ENCODE data around the gene CD44. TPM values are rescaled to one million over a fixed set of nuclear protein-coding genes. Genes with fewer than 3 reads are reported as not detected.

The CD44 gene
- total and polyA plus RNA-seq, 4 donors: 4.1 to 26.9 (median 14.6) TPM

GRCh38 chr11:35155677-35156076, 16.7 kb downstream of the CD44 start:
- no peaks in the 10 kb centered on the region for H3K9me3 ChIP-seq (ENCODE audit: control insufficient read depth in 4 of 4, low read length in 3 of 4)
- no peak overlapping the region for H3K9ac ChIP-seq (ENCODE audit: low read depth in 1 of 2, low read length in 2 of 2)

GRCh38 chr11:35157814-35158700, 19.1 kb downstream of the CD44 start:
- no peak overlapping the region for H3K4me3 ChIP-seq (ENCODE audit: low read depth in 1 of 3, low read length in 3 of 3)
- WGBS: 76% methylated on average over 12 of the region's 12 CpGs
- H3K4me1 ChIP-seq (ENCODE audit: control insufficient read depth in 4 of 4, insufficient read depth in 4 of 4, low read length in 3 of 4): no peaks in the 10 kb centered on the region
- no peaks in the 10 kb centered on the region for H3K9me3 ChIP-seq (ENCODE audit: control insufficient read depth in 4 of 4, low read length in 3 of 4)
- H3K27me3 ChIP-seq (ENCODE audit: control insufficient read depth in 4 of 4, insufficient read depth in 4 of 4, low read length in 3 of 4): no peaks in the 10 kb centered on the region
- DNase-seq (ENCODE audit: low spot score): no peak
- H3K36me3 ChIP-seq (ENCODE audit: control insufficient read depth in 4 of 4, insufficient read depth in 3 of 4, low read depth in 1 of 4, low read length in 3 of 4): no peaks in the 10 kb centered on the region
- no peak overlapping the region for H3K9ac ChIP-seq (ENCODE audit: low read depth in 1 of 2, low read length in 2 of 2)
- peak overlapping the region in 1 of 2 donors; percentile 2 for H3K27ac ChIP-seq (ENCODE audit: low read depth in 1 of 2, low read length in 2 of 2)
- no peak for TF ChIP-seq SP1 (IDR thresholded peaks at IDR 0.05)
- TF ChIP-seq FOXA2 (IDR thresholded peaks at IDR 0.05): no peak
- TF ChIP-seq EGR1 (IDR thresholded peaks at IDR 0.05; ENCODE audit: low read depth in 2 of 2): no peak
- TF ChIP-seq ATF3 (IDR thresholded peaks at IDR 0.05): no peak
- TF ChIP-seq NR2F2 (IDR thresholded peaks at IDR 0.05): no peak
- TF ChIP-seq ZBTB33 (IDR thresholded peaks at IDR 0.05): no peak
- no peak for TF ChIP-seq GABPA (IDR thresholded peaks at IDR 0.05 in 1 of 2, conservative IDR thresholded peaks at IDR 0.05 in 1 of 2)
- no peak for TF ChIP-seq TAF1 (conservative IDR thresholded peaks at IDR 0.05)
- TF ChIP-seq HNF4A (conservative IDR thresholded peaks at IDR 0.05): no peak
- no peak for TF ChIP-seq REST (IDR thresholded peaks at IDR 0.05)
- TF ChIP-seq YY1 (IDR thresholded peaks at IDR 0.05): no peak
- TF ChIP-seq RAD21 (IDR thresholded peaks at IDR 0.05): no peak
- TF ChIP-seq MAX (IDR thresholded peaks at IDR 0.05): no peak
- no peak for TF ChIP-seq HNF4G (IDR thresholded peaks at IDR 0.05)
- no peak for TF ChIP-seq JUND (IDR thresholded peaks at IDR 0.05)

More at GRCh38 chr11:35155677-35156076, 16.7 kb downstream of the CD44 start:
- no peak overlapping the region for H3K4me3 ChIP-seq (ENCODE audit: low read depth in 1 of 3, low read length in 3 of 3)
- H3K4me1 ChIP-seq (ENCODE audit: control insufficient read depth in 4 of 4, insufficient read depth in 4 of 4, low read length in 3 of 4): no peaks in the 10 kb centered on the region
- no peak overlapping the region for H3K27ac ChIP-seq (ENCODE audit: low read depth in 1 of 2, low read length in 2 of 2)
- no peak for DNase-seq (ENCODE audit: low spot score)
- H3K27me3 ChIP-seq (ENCODE audit: control insufficient read depth in 4 of 4, insufficient read depth in 4 of 4, low read length in 3 of 4): no peaks in the 10 kb centered on the region
- TF ChIP-seq ATF3 (IDR thresholded peaks at IDR 0.05) (no peak), SP1 (IDR thresholded peaks at IDR 0.05) (no peak), REST (IDR thresholded peaks at IDR 0.05) (no peak), HNF4G (IDR thresholded peaks at IDR 0.05) (no peak), GABPA (IDR thresholded peaks at IDR 0.05 in 1 of 2, conservative IDR thresholded peaks at IDR 0.05 in 1 of 2) (no peak), FOXA1 (IDR thresholded peaks at IDR 0.05) (no peak)
- WGBS: 91% methylated on average over 5 of the region's 5 CpGs
- no peaks in the 10 kb centered on the region for H3K36me3 ChIP-seq (ENCODE audit: control insufficient read depth in 4 of 4, insufficient read depth in 3 of 4, low read depth in 1 of 4, low read length in 3 of 4)
